Heart left ventricle (tissue), 13 donors: ENCODE data around the gene TTC23L.

ENCODE experiments used
- POLR2A ChIP-seq, 2 donors: fragments of 450-650 bp; IDR thresholded peaks; one replicate each; pipeline ENCODE4 v1.6.1; 2017; ENCODE audit warnings: antibody characterized with exemption in 2 of 2, mild to moderate bottlenecking in 2 of 2, moderate library complexity in 2 of 2
- TF ChIP-seq, protein P1 (sequence below), 12 donors: fragments of 200-600 bp; sonication (generic) in 4 of 12; IDR thresholded peaks; one replicate each; pipeline versions ENCODE4 v1.5.0 to v1.8.0; 2018 to 2022; ENCODE audit warnings: antibody characterized with exemption in 12 of 12, mild to moderate bottlenecking in 5 of 12
- donor health status: ischemic (EF 13 %, LVEDD 7.1; RV severe dilation, severe dysfunction).
- donor health status: DM: no; HTN: yes; CAD: no.
- donor health status: DM: no; HTN: no; CAD: no.
- donor health status: ischemic (EF 25% LVEDD 6.9; RV normal size, moderate dysfunction).
- donor health status: ischemic (EF 25% LVEDD 5.7; RV mildly dilated, moderate dysfunction).
- donor health status: ischemic (EF 35%, LVEDD 5.7; RV mildly dilated, moderate dysfunction).
- donor health status: nonischemic (EF 11% LVEDD 7.7; RV severe dilation, severe dysfunction).
- donor health status: DM: yes; HTN: yes; CAD: no.
- donor health status: PGD.
- donor health status: ischemic (EF 29% LVEDD 5.4; RV normal size, mild dysfunction).
- donor health status: nonischemic (EF 23%, LVEDD 6.1; RV moderate dilation, normal function).

GRCh38 chr5:34900652-34901051 is 61.7 kb downstream of the TTC23L start:
- TF ChIP-seq POLR2A (IDR thresholded peaks at IDR 0.05), result no peak
- TF ChIP-seq, protein P1, sequence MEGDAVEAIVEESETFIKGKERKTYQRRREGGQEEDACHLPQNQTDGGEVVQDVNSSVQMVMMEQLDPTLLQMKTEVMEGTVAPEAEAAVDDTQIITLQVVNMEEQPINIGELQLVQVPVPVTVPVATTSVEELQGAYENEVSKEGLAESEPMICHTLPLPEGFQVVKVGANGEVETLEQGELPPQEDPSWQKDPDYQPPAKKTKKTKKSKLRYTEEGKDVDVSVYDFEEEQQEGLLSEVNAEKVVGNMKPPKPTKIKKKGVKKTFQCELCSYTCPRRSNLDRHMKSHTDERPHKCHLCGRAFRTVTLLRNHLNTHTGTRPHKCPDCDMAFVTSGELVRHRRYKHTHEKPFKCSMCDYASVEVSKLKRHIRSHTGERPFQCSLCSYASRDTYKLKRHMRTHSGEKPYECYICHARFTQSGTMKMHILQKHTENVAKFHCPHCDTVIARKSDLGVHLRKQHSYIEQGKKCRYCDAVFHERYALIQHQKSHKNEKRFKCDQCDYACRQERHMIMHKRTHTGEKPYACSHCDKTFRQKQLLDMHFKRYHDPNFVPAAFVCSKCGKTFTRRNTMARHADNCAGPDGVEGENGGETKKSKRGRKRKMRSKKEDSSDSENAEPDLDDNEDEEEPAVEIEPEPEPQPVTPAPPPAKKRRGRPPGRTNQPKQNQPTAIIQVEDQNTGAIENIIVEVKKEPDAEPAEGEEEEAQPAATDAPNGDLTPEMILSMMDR (IDR thresholded peaks at IDR 0.05), result no peak
